Keratinocyte (primary cell): ENCODE data around the gene SLC25A21.

Source experiments
- EZH2 ChIP-seq: IDR thresholded peaks from one replicate; pipeline ENCODE4 v1.6.1; 2012; ENCODE audit warnings: inconsistent platforms, mild to moderate bottlenecking, low read length, moderate library complexity
- TF ChIP-seq, protein P1 (sequence below), 3 experiments: IDR thresholded peaks in 1 of 3; conservative IDR thresholded peaks in 1 of 3; optimal IDR thresholded peaks in 1 of 3; 2 replicates in 2 of 3; 3 replicates in 1 of 3; pipeline versions ENCODE3 to v1.5.1; 2011; ENCODE audit warnings: low read length in 3 of 3, mild to moderate bottlenecking in 3 of 3, moderate library complexity in 2 of 3, control low read depth in 1 of 3, inconsistent platforms in 1 of 3; ENCODE audit not compliant: insufficient read depth in 2 of 3; ENCODE audit errors: extremely low read depth in 1 of 3

DNA sequence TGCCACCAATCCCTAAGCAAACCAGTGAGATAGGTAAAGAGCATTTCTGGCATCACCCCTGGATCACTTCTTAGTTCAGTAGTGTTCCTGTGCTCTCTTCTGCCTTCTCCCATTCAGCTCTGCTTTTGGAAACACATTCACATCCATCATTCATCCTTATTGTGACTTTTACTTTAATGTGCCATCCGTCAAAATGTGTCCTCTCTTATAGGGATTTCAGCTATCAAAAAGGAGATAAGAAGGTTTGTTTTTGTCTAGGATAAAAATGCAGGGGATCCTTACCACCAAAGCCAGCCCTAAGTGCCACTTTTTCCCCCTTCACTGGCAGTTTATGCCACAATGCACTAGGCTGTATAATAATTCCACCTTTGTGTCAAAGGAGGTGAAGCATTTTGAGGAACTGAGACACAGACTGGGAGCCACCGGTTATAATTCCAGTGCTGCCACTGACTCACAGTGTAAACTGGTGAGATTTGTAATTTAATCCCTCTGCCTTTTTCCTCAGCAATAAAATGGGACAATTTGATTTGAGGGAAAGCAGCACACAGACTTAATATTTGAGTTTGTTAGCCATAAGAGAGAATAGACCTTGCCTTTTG, 352.2 kb downstream of the SLC25A21 start:
- TF ChIP-seq, protein P1, sequence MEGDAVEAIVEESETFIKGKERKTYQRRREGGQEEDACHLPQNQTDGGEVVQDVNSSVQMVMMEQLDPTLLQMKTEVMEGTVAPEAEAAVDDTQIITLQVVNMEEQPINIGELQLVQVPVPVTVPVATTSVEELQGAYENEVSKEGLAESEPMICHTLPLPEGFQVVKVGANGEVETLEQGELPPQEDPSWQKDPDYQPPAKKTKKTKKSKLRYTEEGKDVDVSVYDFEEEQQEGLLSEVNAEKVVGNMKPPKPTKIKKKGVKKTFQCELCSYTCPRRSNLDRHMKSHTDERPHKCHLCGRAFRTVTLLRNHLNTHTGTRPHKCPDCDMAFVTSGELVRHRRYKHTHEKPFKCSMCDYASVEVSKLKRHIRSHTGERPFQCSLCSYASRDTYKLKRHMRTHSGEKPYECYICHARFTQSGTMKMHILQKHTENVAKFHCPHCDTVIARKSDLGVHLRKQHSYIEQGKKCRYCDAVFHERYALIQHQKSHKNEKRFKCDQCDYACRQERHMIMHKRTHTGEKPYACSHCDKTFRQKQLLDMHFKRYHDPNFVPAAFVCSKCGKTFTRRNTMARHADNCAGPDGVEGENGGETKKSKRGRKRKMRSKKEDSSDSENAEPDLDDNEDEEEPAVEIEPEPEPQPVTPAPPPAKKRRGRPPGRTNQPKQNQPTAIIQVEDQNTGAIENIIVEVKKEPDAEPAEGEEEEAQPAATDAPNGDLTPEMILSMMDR (optimal IDR thresholded peaks at IDR 0.05 in 1 of 3, IDR thresholded peaks at IDR 0.05 in 1 of 3, conservative IDR thresholded peaks at IDR 0.05 in 1 of 3; ENCODE audit: extremely low read depth in 1 of 3, insufficient read depth in 2 of 3, low read length in 3 of 3), result no peak
- no peak for TF ChIP-seq EZH2
